Activated CD4-positive, alpha-beta T cell treated with anti-CD3 and anti-CD28 coated beads, Interleukin-2, amount 10 ng/mL, durations not matched to agents 24 days and 14 days (primary cell): ENCODE results near the gene STX8. TPM values are rescaled to one million over a fixed set of nuclear protein-coding genes. Genes with fewer than 3 reads are reported as not detected.
"Not testable (repeated sequence)": the region's sequence is repeated elsewhere in the genome, so short reads cannot be mapped to it uniquely, and the experiment has no call there.

Experiments used
- DNase-seq: peaks from one replicate; pipeline ENCODE4 v3.0.0; 2022
- H3K27ac Mint-ChIP-seq: one replicate; pipeline ENCODE4 v1.8.0; 2022; ENCODE audit warnings: mild to moderate bottlenecking, mixed read lengths
- H3K27me3 Mint-ChIP-seq: one replicate; pipeline ENCODE4 v1.8.0; 2022; ENCODE audit warnings: mixed read lengths
- H3K36me3 Mint-ChIP-seq: one replicate; pipeline ENCODE4 v1.8.0; 2022; ENCODE audit warnings: low read depth, mild to moderate bottlenecking, mixed read lengths
- H3K4me1 Mint-ChIP-seq: one replicate; pipeline ENCODE4 v1.8.0; 2021; ENCODE audit warnings: mixed read lengths
- H3K4me3 Mint-ChIP-seq: one replicate; pipeline ENCODE4 v1.8.0; 2022; ENCODE audit warnings: mild to moderate bottlenecking, moderate library complexity, mixed read lengths
- H3K9me3 Mint-ChIP-seq: one replicate; pipeline ENCODE4 v1.8.0; 2021; ENCODE audit warnings: mixed read lengths
- intact Hi-C: fragments of 100-400 bp; cut with micrococcal nuclease; formaldehyde crosslinking; loops from one replicate; pipeline ENCODE4 v1.15.1; 2023
- total RNA-seq: library from RNA; stranded (reverse); gene quantifications from 2 replicates; pipeline ENCODE4 v1.2.3, GENCODE V29; 2022

Gene STX8
- total RNA-seq, 1 donor from 2014 or later: 45.9 TPM

DNA sequence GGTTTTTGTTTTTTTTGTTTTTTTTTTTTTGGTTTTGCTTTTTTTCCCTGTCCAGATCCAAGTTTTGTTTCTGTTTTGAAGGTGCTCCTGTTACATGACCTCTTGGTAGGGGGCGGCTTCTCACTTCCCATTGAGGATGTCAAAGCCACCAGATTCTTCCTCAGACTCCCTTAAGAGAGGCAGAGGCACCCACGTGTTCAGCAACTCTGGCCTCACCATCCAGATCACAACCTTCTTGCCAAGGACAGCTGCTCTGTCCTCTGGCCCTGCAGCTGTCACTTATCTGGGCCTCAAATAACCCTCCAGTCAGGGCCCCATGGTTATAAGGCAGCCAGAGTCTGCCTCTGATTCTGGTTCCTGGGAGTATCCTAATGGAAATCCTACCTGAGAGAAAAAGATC is 208.5 kb downstream of the STX8 start:
- Mint-ChIP-seq H3K36me3 (no peaks in the 10 kb centered on the region), H3K9me3 (no peaks in the 10 kb centered on the region), H3K4me3 (no peak overlapping the region), H3K27ac (no peak overlapping the region), H3K4me1 (peaks cover 4% of the 10 kb centered on the region), H3K27me3 (no peaks in the 10 kb centered on the region)
- intact Hi-C loops: no loop called here
- DNase-seq: no peak

DNA sequence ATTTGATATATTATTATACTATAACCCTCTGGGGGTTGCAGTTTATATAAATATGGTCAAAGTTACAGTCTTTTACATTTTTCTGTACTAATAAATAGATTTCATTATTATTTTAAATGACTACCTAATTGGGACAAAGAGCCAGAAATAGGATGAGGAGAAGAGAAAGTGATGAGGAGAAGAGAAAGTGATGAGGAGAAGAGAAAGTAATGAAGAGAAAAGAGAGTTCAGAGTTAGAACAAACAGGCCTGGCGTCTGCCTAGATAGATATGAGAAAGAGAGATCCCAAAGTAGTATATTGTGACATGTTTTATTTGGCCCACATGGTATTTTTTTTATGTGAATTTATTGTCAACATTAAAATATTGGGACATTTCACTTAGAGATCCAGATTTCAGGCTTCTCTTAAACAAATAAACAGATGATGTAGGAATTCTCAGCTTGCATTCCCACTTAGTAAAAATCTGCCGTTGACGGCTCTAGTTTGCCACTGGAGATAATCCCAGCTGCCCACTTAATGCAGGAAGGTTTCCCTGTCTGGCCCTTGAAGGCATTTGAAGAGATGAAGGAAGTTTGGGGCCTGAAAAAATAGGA is 210.7 kb downstream of the STX8 start:
- no peaks in the 10 kb centered on the region for H3K36me3 Mint-ChIP-seq
- H3K4me1 Mint-ChIP-seq: peaks cover 4% of the 10 kb centered on the region
- no peak for DNase-seq
- H3K9me3 Mint-ChIP-seq: no peaks in the 10 kb centered on the region
- no peaks in the 10 kb centered on the region for H3K27me3 Mint-ChIP-seq
- intact Hi-C loops: no loop called here
- H3K4me3 Mint-ChIP-seq: no peak overlapping the region
- no peak overlapping the region for H3K27ac Mint-ChIP-seq

DNA sequence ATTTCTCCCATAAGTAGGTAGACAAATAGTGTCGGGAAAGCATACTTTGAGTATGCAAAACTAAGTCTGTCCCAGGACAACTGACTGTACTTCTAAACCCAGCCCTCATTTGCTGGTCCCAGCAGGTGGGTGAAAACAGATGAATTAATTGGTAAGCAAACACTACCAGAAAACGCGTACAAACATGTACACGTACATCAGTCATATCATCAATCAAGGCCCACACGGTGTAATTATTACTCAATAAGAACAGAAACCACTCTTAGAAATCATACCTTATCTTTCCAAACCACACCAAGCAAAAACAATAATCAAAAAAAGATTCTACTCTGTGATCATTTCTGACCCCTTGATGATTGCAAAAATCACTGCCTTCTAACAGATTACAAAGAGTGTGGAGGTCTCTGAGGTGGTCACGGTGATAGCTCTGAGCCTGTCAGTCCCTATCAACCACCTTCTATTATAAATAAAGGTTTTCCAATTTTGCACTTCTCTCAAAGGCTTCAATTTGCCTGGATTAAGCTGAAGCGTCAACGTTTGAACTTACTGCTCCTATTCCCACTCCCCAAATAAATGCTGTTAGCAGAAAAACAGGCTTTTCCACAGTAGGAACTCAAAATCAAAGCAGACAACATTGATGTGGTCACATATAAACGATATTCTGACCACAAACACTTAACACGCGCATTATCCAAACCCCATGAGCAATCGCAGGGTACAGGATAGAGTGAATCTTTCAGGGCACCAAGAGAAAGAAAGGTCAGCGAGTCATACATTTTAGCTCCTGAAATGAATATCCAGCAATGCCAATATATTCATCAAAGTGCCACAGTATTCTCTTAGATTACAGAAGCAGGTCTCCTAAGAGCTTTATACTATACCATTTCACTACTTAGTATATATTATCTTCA is 211.9 kb downstream of the STX8 start:
- H3K4me3 Mint-ChIP-seq: no peak overlapping the region
- no peaks in the 10 kb centered on the region for H3K36me3 Mint-ChIP-seq
- H3K9me3 Mint-ChIP-seq: no peaks in the 10 kb centered on the region
- no peak overlapping the region for H3K27ac Mint-ChIP-seq
- no peaks in the 10 kb centered on the region for H3K27me3 Mint-ChIP-seq
- H3K4me1 Mint-ChIP-seq: peaks cover 4% of the 10 kb centered on the region
- intact Hi-C loops: no loop called here
- no peak for DNase-seq

DNA sequence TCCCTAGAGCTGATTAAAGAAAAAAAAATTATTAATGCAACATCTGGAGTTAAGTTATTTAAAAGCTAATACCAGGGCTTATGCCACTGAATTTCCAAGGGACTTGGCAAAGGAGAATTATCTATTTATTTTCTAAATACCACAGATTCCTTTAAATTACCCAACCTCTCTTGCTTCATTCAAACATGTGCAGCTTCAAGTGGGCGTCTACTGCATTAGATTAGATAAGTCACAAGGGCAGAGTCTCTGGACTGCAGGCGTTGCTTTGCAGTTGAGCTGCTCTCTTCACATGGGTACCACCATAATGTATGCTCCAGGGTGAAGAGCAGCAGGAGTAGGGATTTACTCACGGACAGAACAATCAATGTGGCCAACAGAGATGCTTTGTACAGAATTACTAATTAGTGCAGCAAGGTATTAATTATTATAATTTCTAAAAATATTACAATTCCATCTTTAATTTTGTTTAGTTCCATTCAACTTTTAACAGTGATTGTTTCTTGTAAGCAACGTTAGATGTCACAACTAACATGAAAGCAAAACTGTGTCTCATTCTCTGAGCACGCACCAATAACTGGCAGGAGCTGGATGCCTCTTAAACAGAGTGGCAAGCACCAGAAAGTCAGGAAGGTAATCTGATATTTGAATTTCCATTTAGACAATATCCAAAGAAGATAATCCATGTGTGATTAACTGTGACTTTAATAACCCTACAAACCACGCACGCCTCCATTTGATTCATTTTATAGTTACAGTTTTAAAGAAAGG is 214.2 kb downstream of the STX8 start:
- Mint-ChIP-seq H3K36me3 (no peaks in the 10 kb centered on the region), H3K4me3 (no peak overlapping the region), H3K9me3 (no peaks in the 10 kb centered on the region), H3K4me1 (peaks cover 4% of the 10 kb centered on the region), H3K27ac (no peak overlapping the region), H3K27me3 (no peaks in the 10 kb centered on the region)
- no peak for DNase-seq
- intact Hi-C loops: no loop called here

DNA sequence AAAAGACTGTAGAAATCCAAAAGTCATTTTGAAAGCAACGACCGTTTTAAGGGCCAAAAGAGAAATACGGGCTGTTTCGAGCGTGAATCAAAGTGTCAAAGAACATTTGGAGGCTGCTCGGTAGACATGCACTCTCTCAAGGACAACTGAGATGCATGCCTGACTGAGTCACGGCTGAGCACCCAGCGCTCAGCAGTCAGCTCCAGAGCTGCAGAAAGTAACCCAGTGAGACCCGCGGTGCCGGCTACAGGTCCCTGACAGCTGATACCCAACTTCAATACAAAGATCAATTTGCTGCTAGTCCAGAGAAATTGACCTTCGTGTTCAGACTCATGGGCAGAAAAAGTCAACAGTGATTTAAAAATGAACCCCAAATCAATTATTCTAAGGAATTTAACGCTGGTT is 214.9 kb downstream of the STX8 start:
- Mint-ChIP-seq H3K36me3 (no peaks in the 10 kb centered on the region), H3K4me3 (no peak overlapping the region), H3K27me3 (no peaks in the 10 kb centered on the region), H3K27ac (no peak overlapping the region), H3K4me1 (peaks cover 4% of the 10 kb centered on the region), H3K9me3 (no peaks in the 10 kb centered on the region)
- intact Hi-C loops: no loop called here
- DNase-seq: no peak

DNA sequence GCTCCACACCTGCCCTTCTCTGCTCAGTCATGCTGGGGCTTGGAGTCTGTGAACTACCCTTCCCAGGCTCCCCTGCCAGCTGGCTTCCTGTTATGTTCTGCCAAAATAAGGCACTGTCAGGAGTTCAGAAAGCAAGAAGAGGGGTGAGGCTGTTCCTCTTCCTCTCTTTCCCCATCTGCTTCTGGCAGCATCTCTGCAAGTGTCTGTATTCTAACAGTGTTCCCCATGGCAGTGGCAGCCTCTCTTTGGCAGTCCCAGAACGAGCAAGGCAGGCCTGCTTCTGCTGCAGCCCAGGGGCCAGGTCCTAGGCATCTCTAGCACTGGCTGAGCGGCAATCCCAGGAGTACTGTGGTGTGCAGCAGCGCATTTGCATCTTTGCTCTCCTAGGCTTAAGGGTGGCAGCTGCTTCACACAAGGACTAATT is 219.1 kb downstream of the STX8 start:
- Mint-ChIP-seq H3K4me3 (no peak overlapping the region), H3K4me1 (no peaks in the 10 kb centered on the region), H3K36me3 (no peaks in the 10 kb centered on the region), H3K27ac (no peak overlapping the region), H3K27me3 (no peaks in the 10 kb centered on the region), H3K9me3 (no peaks in the 10 kb centered on the region)
- no peak for DNase-seq
- intact Hi-C loops: no loop called here

DNA sequence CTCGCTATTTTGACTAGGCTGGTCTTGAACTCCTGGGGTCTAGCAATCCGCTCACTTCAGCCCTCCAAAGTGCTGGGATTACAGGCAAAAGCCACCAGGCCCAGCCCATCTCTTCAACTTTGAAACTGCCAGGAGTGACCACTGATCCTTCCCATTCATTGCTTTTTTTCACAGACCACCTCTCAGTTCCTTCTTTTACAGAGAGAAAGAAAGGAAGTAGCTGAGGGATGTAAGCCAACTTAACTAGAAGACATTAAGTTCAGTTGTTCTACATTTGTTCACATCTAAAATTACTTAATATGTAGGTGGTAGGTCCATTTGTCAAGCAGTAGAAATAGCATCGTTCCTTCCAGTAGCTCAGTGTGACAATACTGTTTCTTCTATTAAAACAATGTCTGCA is 219.8 kb downstream of the STX8 start:
- Mint-ChIP-seq H3K36me3 (no peaks in the 10 kb centered on the region), H3K4me3 (no peak overlapping the region), H3K27ac (no peak overlapping the region), H3K27me3 (no peaks in the 10 kb centered on the region), H3K9me3 (no peaks in the 10 kb centered on the region), H3K4me1 (no peaks in the 10 kb centered on the region)
- intact Hi-C loops: no loop called here
- no peak for DNase-seq

DNA sequence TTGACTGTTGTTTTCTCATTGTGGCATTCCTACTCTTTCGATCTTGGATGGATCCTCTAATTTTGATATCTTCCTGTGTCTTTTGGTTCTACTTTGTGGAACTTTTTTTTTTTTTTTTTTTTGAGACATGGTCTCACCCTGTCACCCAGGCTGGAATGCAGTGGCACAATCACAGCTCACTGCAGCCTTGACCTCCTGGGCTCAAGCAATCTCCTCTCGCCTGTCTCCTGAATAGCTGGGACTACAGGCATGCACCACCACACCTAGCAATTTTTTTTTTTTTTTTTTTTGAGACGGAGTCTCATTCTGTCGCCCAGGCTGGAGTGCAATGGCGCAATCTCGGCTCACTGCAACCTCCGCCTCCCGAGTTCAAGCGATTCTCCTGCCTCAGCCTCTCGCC is 220.4 kb downstream of the STX8 start:
- H3K27me3 Mint-ChIP-seq, H3K4me1 Mint-ChIP-seq, H3K4me3 Mint-ChIP-seq, DNase-seq, H3K27ac Mint-ChIP-seq, H3K9me3 Mint-ChIP-seq, H3K36me3 Mint-ChIP-seq, intact Hi-C loops: not testable (repeated sequence)

DNA sequence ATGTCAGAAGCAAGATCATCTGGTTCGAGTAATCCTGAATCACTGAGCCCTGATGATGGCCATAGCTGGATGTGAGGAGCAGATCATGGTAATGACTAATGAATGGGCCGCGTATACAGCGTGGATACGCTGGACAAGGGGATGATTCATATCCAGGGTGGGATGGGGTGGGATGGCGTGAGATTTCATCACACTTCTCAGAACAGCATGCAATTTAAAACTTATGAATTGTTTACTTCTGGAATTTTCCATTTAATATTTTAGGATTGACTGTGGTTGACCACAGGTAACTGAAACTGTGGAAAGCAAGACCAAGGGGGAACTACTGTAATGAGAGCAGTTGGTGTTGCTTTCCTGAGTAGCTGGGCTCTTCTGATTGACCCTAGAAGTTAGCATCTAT is 225.5 kb downstream of the STX8 start:
- Mint-ChIP-seq H3K4me1 (peaks cover 9% of the 10 kb centered on the region), H3K9me3 (no peaks in the 10 kb centered on the region), H3K36me3 (no peaks in the 10 kb centered on the region), H3K4me3 (no peak overlapping the region), H3K27me3 (no peaks in the 10 kb centered on the region), H3K27ac (no peak overlapping the region)
- no peak for DNase-seq
- intact Hi-C loops: no loop called here

DNA sequence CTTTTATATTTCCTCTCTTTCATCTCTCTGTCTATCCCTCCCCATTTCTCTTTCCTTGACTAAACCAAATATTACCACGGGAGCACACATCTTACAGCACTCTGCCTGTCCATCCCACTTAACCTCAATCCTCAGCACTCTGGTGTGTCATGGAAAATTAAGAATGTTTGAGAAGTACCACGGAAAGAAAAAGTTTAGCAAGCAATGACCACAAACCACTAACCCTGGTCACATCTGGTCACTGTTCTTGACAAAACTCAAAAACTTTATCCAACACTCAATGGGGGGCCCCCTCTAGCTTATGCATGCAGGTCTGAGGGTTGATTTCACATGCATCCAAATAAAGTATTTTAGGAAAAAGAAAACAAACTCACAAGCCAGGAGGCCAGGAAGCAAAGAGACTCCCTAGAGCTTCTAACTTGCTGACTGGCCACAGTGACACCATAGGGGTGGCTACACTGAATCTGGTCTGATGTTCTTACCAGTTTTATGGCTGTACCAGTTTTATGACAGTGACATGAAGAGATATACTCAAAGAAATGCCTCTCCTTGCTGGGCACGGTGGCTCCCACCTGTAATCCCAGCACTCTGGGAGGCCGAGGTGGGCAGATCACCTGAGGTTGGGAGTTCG is 229.2 kb downstream of the STX8 start:
- DNase-seq: no peak
- Mint-ChIP-seq H3K9me3 (no peaks in the 10 kb centered on the region), H3K4me1 (peaks cover 9% of the 10 kb centered on the region), H3K4me3 (no peak overlapping the region), H3K27ac (peak overlapping the region; percentile 46), H3K27me3 (no peaks in the 10 kb centered on the region), H3K36me3 (no peaks in the 10 kb centered on the region)
- intact Hi-C loops: no loop called here

DNA sequence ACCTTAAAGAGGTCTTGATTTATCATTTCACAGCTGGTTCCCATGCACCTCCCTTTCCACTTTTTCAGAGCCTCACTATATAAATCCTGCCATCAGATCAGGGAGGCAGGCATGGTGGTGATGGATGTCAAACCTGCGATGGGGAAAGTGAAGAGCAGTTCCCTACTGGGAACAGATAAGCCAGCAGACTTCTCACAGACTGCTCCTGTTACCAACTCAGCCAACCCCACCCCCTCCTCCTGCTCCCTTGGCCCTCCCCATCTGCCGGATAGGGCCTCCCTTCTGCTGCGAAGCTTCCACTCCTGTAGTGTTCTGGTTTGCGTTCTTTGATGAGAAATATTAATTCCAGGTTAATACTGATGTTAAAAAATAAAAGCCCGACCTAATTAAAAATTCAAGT is 232.1 kb downstream of the STX8 start:
- Mint-ChIP-seq H3K4me3 (no peak overlapping the region), H3K4me1 (peaks cover 9% of the 10 kb centered on the region), H3K27me3 (no peaks in the 10 kb centered on the region), H3K9me3 (no peaks in the 10 kb centered on the region), H3K36me3 (no peaks in the 10 kb centered on the region), H3K27ac (no peak overlapping the region)
- intact Hi-C loops: no loop called here
- DNase-seq: no peak

DNA sequence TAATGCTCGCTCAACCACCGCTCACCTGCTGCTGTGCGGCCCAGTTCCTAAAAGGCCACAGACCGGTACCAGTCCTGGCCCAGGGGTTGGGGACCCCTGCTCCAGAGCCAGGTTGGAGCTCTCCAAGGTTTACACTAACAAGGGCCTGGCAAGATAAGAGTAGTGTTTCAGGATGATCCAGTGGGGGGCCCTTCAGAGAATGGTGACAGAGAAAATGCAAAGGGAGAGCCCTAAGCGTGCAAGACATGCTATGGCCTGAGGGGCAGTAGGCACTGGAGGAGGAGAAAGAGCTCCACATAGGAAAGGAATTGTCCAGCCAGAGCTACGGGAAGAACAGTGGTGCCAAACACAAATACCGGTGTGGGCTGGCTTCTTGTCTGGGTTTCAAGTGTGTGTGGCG is 233.4 kb downstream of the STX8 start:
- Mint-ChIP-seq H3K4me1 (peaks cover 9% of the 10 kb centered on the region), H3K9me3 (no peaks in the 10 kb centered on the region), H3K4me3 (no peak overlapping the region), H3K27ac (no peak overlapping the region), H3K27me3 (no peaks in the 10 kb centered on the region), H3K36me3 (no peaks in the 10 kb centered on the region)
- DNase-seq: no peak
- intact Hi-C loops: no loop called here

DNA sequence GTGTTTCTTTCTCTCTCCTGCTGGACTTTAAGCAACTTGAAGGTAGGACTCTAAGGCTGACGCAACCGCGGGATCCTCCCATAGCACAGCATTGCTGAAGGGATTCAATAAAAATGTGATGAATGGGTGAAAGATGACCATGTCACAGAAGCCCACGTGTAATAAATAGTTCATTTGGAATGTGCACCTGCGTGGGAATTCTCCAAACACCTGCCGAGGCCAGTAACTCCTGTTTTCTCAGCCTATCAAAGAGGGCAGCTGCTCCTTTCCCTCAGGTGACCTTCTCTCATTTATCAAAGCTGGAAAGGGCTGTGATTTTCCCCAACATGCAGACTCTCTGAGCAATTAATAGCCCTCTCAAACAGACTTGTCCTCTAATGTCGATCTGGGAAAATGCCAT is 235.7 kb downstream of the STX8 start:
- intact Hi-C loops: no loop called here
- peaks cover 2% of the 10 kb centered on the region for H3K9me3 Mint-ChIP-seq

DNA sequence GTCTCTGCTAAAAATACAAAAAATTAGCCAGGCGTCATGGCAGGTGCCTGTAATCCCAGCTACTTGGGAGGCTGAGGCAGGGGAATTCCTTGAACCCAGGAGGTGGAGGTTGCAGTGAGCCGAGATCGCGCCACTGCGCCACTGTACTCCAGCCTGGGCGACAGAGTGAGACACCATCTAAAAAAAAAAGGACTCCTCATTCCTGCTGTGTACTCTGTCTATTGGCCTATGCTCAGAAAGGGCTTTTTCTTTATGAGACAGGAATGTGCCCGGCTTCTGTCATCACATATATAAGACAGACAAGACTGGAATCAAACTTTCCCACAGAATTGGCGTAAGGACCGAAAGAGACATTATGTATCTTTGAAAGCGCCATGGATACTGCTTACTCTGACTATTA is 236.1 kb downstream of the STX8 start:
- H3K27ac Mint-ChIP-seq, H3K36me3 Mint-ChIP-seq, H3K9me3 Mint-ChIP-seq, H3K4me1 Mint-ChIP-seq, intact Hi-C loops, DNase-seq, H3K27me3 Mint-ChIP-seq, H3K4me3 Mint-ChIP-seq: not testable (repeated sequence)

More for the DNA sequence above, 235.7 kb downstream of the STX8 start:
- DNase-seq: no peak
- Mint-ChIP-seq H3K4me1 (no peaks in the 10 kb centered on the region), H3K4me3 (no peak overlapping the region), H3K27me3 (no peaks in the 10 kb centered on the region), H3K27ac (no peak overlapping the region), H3K36me3 (no peaks in the 10 kb centered on the region)
